Measurements from ENCODE around the gene GGCT.
A peak's percentile ranks its signal among the peaks of the same experiment; 100 is the strongest.
"Not testable (repeated sequence)": the region's sequence is repeated elsewhere in the genome, so short reads cannot be mapped to it uniquely, and the experiment has no call there.

GGCT gene

DNA sequence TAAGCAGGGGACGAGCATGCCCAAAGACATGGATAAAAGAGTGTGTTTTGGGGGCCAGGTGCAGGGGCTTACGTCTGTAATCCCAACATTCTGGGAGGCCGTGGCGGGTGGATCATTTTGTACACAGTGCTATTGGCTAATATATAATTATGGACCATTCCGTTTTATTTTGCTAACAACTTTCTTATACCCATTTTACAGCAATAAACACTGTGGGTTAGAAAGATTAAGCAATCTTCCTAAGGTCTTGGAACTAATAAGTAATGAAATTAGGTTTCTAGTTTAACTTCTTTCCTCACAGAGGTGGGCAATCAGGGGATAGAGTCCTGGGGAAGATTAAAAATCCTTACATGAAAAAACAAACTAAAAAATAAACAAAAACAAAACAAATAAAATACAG, 3.4 kb downstream of the GGCT start:
- Histone ChIP-seq H3K4me1 (ENCODE audit: control insufficient read depth, low read depth, low read length) (peaks cover 3% of the 10 kb centered on the region), H3K27me3 (ENCODE audit: control insufficient read depth, insufficient read depth, low read length) (no peaks in the 10 kb centered on the region), H3K36me3 (ENCODE audit: control insufficient read depth, low read depth, low read length) (peaks cover 16% of the 10 kb centered on the region), H3K9me3 (ENCODE audit: control insufficient read depth, low read depth, low read length) (no peaks in the 10 kb centered on the region), H3K9ac (ENCODE audit: low read length) (no peak overlapping the region), H3K27ac (ENCODE audit: low read length) (no peak overlapping the region), H3K4me3 (ENCODE audit: low read length) (no peak overlapping the region)

DNA sequence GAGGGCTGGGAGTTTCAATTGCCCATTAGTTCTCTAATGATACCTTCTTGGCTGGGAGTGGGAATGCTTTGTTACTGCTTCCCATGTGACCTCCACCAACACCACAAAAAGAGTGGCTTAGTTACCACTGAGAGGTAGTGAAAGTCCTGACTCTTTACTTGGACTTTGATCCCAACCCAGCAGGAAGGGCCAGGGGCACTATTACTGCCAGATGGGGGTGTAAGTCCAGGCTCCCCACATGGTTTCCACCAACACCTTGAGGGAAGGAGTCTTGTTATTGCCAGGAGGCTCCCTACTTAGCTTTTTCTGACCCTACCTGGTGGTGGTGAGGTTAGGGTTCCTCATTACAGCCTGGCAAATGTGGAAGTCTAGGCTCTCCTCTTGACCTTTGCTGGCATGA, 11.4 kb downstream of the GGCT start:
- Histone ChIP-seq H3K36me3 (ENCODE audit: control insufficient read depth, low read depth, low read length) (peaks cover 18% of the 10 kb centered on the region), H3K9ac (ENCODE audit: low read length) (no peak overlapping the region), H3K9me3 (ENCODE audit: control insufficient read depth, low read depth, low read length) (peaks cover 10% of the 10 kb centered on the region), H3K27ac (ENCODE audit: low read length) (no peak overlapping the region), H3K4me3 (ENCODE audit: low read length) (no peak overlapping the region), H3K27me3 (ENCODE audit: control insufficient read depth, insufficient read depth, low read length) (no peaks in the 10 kb centered on the region), H3K4me1 (ENCODE audit: control insufficient read depth, low read depth, low read length) (no peaks in the 10 kb centered on the region)

DNA sequence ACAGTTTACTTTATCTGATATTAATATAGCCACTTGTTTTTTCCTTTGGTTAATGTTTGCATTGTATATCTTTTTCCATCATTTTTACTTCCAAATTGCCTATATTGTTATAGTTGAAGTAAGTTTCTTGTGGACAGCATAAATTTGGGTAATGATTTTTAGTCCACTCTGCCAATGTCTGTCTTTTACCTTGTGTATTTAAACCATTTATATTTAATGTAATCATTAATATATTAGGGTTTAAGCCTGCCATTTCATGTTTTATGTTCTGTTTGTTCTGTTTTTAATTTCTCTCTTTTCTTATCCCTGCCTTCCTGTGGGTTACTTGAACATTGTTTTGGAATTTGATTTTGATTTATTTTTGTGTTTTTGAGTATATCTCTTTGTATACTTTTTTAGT, 13.2 kb downstream of the GGCT start:
- Histone ChIP-seq H3K4me1 (ENCODE audit: control insufficient read depth, low read depth, low read length) (no peaks in the 10 kb centered on the region), H3K36me3 (ENCODE audit: control insufficient read depth, low read depth, low read length) (peaks cover 6% of the 10 kb centered on the region), H3K27ac (ENCODE audit: low read length) (no peak overlapping the region), H3K4me3 (ENCODE audit: low read length) (no peak overlapping the region), H3K27me3 (ENCODE audit: control insufficient read depth, insufficient read depth, low read length) (no peaks in the 10 kb centered on the region), H3K9me3 (ENCODE audit: control insufficient read depth, low read depth, low read length) (peaks cover 10% of the 10 kb centered on the region), H3K9ac (ENCODE audit: low read length) (no peak overlapping the region)

DNA sequence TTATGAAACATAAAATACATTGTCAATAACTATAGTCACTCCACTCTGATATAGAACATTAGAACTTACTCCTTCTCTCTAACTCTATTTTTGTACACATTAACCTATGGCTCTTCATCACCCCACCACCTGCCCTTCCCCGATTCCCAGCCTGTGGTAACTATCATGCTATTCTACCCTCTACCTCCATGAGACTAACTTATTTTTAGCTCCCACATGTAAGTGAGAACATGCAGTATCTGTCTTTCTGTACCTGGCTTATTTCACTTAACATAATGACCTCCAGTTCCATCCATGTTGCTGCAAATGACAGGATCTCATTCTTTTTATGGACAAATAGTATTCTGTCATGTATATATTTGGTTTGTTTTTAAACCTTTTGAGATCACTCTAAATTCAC, 17.3 kb downstream of the GGCT start:
- Histone ChIP-seq H3K27me3 (ENCODE audit: control insufficient read depth, insufficient read depth, low read length) (no peaks in the 10 kb centered on the region), H3K9me3 (ENCODE audit: control insufficient read depth, low read depth, low read length) (peaks cover 5% of the 10 kb centered on the region), H3K9ac (ENCODE audit: low read length) (no peak overlapping the region), H3K36me3 (ENCODE audit: control insufficient read depth, low read depth, low read length) (no peaks in the 10 kb centered on the region), H3K4me3 (ENCODE audit: low read length) (no peak overlapping the region), H3K27ac (ENCODE audit: low read length) (no peak overlapping the region), H3K4me1 (ENCODE audit: control insufficient read depth, low read depth, low read length) (no peaks in the 10 kb centered on the region)

DNA sequence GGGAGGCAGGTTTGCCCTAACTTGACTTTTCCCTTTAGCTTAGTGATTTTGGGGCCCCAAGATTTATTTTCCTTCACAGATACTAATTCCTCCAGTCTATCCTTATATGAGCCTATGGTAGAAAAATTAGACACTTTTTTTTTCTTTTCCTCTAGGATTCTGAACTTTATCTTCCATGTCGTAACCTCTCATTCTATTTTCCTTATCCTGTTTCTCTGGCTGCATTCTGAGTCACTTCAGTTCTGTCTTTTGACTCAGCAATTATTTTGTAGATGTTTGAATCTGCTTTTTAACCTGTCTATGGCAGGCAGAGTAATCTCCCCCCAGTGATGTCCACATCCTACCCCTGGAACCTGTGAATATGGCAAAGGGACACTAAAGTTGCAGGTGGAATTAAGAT, 19.0 kb downstream of the GGCT start:
- Histone ChIP-seq H3K4me1 (ENCODE audit: control insufficient read depth, low read depth, low read length) (no peaks in the 10 kb centered on the region), H3K36me3 (ENCODE audit: control insufficient read depth, low read depth, low read length) (no peaks in the 10 kb centered on the region), H3K27me3 (ENCODE audit: control insufficient read depth, insufficient read depth, low read length) (no peaks in the 10 kb centered on the region), H3K9ac (ENCODE audit: low read length) (no peak overlapping the region), H3K4me3 (ENCODE audit: low read length) (no peak overlapping the region), H3K9me3 (ENCODE audit: control insufficient read depth, low read depth, low read length) (no peaks in the 10 kb centered on the region), H3K27ac (ENCODE audit: low read length) (no peak overlapping the region)

DNA sequence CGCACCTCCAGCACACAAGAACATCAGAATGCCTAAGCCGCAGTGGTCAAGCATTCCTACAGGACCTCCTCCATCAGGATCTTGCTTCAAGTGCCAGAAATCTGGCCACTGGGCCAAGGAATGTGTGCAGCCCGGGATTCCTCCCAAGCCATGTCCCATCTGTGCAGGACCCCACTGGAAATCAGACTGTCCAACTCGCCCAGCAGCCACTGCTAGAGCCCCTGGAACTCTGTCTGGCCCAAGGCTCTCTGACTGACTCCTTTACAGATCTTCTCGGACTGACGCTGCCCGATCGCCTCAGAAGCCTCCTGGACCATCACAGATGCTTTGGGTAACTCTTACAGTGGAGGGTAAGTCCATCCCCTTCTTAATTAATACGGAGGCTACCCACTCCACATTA, 23.2 kb downstream of the GGCT start:
- H3K4me1 ChIP-seq (ENCODE audit: control insufficient read depth, low read depth, low read length); H3K9ac ChIP-seq (ENCODE audit: low read length); H3K36me3 ChIP-seq (ENCODE audit: control insufficient read depth, low read depth, low read length); H3K4me3 ChIP-seq (ENCODE audit: low read length); H3K27ac ChIP-seq (ENCODE audit: low read length); H3K9me3 ChIP-seq (ENCODE audit: control insufficient read depth, low read depth, low read length): not testable (repeated sequence)
- peaks cover 21% of the 10 kb centered on the region for H3K27me3 ChIP-seq (ENCODE audit: control insufficient read depth, insufficient read depth, low read length)

DNA sequence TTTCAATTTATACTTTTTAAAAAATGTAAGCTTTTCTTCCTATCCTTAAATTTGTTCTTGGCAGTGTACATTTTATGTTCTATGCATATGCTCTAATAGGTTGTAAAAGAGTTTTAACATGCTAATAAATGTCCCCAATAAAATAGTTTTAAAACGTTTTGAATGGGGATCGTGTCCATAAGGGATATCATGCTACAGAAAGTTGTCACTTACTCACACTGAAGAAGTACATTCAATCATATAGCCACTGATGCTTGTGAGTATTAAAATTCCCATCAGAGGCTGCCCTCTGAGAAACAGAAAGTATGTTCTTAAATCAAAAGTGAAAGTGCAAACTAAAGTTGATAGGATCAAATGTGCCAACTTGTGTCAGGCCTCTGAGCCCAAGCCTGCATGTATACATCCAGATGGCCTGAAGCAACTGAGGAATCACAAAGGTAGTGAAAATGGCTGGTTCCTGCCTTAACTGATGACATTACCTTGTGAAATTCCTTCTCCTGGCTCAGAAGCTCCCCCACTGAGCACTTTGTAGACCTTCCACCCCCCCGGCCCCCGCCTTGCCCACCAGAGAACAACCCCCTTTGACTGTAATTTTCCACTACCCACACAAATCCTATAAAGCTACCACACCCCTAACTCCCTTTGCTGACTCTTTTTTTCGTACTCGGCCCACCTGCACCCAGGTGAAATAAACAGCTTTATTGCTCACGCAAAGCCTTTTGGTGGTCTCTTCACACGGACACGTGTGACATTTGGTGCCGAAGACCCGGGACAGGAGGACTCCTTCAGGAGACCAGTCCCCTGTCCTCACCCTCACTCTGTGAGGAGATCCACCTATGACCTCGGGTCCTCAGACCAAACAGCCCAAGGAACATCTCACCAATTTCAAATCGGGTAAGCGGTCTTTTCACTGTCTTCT, 25.2 kb downstream of the GGCT start:
- Histone ChIP-seq H3K27me3 (ENCODE audit: control insufficient read depth, insufficient read depth, low read length) (peaks cover 21% of the 10 kb centered on the region), H3K9ac (ENCODE audit: low read length) (peak overlapping the region; percentile 64), H3K27ac (ENCODE audit: low read length) (no peak overlapping the region), H3K4me3 (ENCODE audit: low read length) (peak overlapping the region; percentile 92), H3K36me3 (ENCODE audit: control insufficient read depth, low read depth, low read length) (no peaks in the 10 kb centered on the region), H3K4me1 (ENCODE audit: control insufficient read depth, low read depth, low read length) (peaks cover 4% of the 10 kb centered on the region), H3K9me3 (ENCODE audit: control insufficient read depth, low read depth, low read length) (no peaks in the 10 kb centered on the region)

DNA sequence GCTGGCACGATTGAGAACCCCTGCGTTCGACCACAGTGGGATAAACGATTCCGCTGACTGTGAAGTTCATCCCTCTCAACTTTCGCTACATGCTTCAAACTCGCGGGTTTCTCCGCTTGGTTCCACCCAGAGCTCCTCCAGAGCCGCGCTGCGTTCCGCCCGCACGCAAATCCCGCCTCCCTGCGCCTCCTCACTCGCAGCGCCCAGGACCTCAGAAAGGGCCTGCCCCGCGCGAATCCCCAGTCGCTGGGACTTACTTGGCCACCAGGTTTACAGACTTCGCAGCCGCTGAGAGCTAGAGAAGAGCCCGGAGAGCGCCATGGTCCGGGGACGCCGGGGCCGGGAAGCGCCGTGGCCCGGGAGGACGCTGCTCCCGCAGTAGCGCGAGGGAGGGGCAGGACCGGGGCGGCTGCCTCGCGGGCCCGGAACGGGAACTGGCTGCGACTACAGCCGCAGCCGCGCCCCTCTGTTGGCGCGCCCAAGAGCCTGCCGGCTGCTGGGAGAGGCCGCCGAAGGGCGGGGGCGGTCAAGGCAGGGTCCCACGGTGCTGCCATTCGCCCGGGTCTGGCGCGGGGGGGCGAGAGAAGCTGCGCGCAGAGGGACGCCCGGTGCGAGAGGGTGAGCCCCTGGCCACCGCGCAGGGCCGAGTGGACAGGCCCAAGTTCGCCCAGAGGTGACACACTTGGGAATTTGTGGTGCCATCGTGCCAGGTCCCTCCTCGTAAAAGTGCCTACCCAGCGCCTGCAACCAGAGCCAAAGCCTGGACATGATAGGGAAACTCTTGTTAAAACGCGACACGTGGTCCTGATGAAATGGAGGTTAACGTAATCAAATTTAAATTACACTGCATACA, 26.1 kb downstream of the GGCT start, which contains the start of gene NOD1:
NOD1 (minus strand) TSS at position 436 of the 853 bp plus-strand sequence. CDS start 21,863 bp downstream, outside the sequence.
- Histone ChIP-seq H3K36me3 (ENCODE audit: control insufficient read depth, low read depth, low read length) (no peaks in the 10 kb centered on the region), H3K27me3 (ENCODE audit: control insufficient read depth, insufficient read depth, low read length) (peaks cover 21% of the 10 kb centered on the region), H3K4me1 (ENCODE audit: control insufficient read depth, low read depth, low read length) (peaks cover 4% of the 10 kb centered on the region), H3K9me3 (ENCODE audit: control insufficient read depth, low read depth, low read length) (no peaks in the 10 kb centered on the region), H3K4me3 (ENCODE audit: low read length) (peak within 1 kb of the TSS; percentile 92), H3K27ac (ENCODE audit: low read length) (no peak within 1 kb of the TSS), H3K9ac (ENCODE audit: low read length) (peak within 1 kb of the TSS; percentile 64)

DNA sequence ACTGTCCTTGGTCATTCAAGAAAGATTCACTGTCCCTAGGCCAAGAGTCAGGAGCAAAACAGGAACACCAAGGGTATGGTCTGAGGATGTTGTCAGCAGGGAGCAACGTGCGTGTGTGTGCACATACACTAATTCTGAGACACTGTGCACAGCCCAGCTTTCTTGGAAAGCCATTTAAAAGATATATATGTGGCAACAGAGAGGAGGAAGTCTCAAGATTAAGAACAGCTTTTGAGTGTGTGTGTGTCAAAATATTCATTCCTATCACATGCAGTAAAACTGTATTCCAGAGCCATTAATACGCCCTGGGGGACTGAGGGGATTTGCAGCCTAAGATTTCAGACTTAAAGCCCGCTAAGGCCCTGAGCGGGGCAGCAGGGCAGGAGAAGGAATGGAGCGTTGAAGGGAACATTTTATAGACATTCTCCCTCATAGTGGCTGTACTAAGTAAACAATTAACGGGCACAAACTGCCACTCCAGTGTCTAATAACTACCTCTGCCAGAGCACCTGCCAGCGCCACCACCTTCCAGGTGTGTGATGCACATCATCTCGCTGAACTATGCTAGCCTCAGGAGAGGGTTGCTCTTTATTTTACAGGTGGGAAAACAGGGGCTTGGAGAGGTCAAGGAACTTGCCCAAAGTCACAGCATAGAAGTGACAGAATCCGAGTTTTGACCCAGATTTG, 28.0 kb downstream of the GGCT start:
- Histone ChIP-seq H3K9me3 (ENCODE audit: control insufficient read depth, low read depth, low read length) (no peaks in the 10 kb centered on the region), H3K27me3 (ENCODE audit: control insufficient read depth, insufficient read depth, low read length) (peaks cover 21% of the 10 kb centered on the region), H3K4me3 (ENCODE audit: low read length) (no peak overlapping the region), H3K36me3 (ENCODE audit: control insufficient read depth, low read depth, low read length) (no peaks in the 10 kb centered on the region), H3K9ac (ENCODE audit: low read length) (no peak overlapping the region), H3K27ac (ENCODE audit: low read length) (no peak overlapping the region), H3K4me1 (ENCODE audit: control insufficient read depth, low read depth, low read length) (peaks cover 4% of the 10 kb centered on the region)

DNA sequence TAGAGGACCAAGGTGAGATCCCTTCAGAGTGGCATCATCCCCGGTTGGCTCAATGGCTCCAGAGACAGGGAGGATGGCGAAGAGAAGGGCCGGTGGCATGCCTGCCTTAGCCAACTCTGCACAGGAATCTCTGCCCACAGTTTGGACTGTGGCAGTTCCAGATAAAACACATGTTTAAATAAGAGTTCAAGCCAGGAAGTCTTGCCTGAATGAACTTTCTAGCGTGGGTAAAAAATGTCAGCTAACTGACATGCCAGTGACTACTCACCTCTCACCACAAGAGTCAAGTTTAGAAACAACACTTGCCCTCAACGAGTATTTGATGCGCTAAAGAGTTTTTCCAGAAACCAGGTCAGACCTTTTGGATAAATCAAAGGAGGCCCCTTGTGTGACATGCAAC, 29.0 kb downstream of the GGCT start:
- H3K4me1 ChIP-seq (ENCODE audit: control insufficient read depth, low read depth, low read length), result peaks cover 4% of the 10 kb centered on the region
- H3K4me3 ChIP-seq (ENCODE audit: low read length), result no peak overlapping the region
- no peak overlapping the region for H3K9ac ChIP-seq (ENCODE audit: low read length)
- H3K9me3 ChIP-seq (ENCODE audit: control insufficient read depth, low read depth, low read length), result no peaks in the 10 kb centered on the region
- no peaks in the 10 kb centered on the region for H3K36me3 ChIP-seq (ENCODE audit: control insufficient read depth, low read depth, low read length)
- peaks cover 21% of the 10 kb centered on the region for H3K27me3 ChIP-seq (ENCODE audit: control insufficient read depth, insufficient read depth, low read length)
- no peak overlapping the region for H3K27ac ChIP-seq (ENCODE audit: low read length)

DNA sequence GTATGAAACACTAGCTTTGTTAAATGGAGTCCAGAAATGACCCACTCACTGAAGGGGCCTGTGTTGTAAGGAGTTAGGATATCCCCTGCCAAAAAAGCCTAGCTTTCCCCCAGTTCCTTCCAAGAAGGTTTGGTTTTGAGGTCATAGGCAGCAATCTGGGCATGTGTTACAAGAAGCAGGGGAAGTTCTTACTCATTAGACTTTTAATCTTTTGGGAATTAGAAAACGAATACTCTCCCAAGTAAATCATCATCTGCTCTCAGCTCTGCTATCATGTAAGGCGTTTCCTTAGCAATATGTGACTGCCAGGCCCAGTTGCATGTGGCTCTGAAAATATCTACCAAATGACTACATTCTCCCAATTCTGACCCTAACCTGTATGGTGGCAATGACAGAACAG, 29.7 kb downstream of the GGCT start:
- H3K4me1 ChIP-seq (ENCODE audit: control insufficient read depth, low read depth, low read length), result peaks cover 5% of the 10 kb centered on the region
- no peak overlapping the region for H3K9ac ChIP-seq (ENCODE audit: low read length)
- H3K27me3 ChIP-seq (ENCODE audit: control insufficient read depth, insufficient read depth, low read length), result peaks cover 21% of the 10 kb centered on the region
- no peaks in the 10 kb centered on the region for H3K36me3 ChIP-seq (ENCODE audit: control insufficient read depth, low read depth, low read length)
- no peak overlapping the region for H3K27ac ChIP-seq (ENCODE audit: low read length)
- H3K4me3 ChIP-seq (ENCODE audit: low read length), result no peak overlapping the region
- no peaks in the 10 kb centered on the region for H3K9me3 ChIP-seq (ENCODE audit: control insufficient read depth, low read depth, low read length)

Measured in iPS-18a (cell line).